Keratinocyte (primary cell): ENCODE data around the gene QSOX2.

Experiments
- CTCF ChIP-seq, 3 experiments: IDR thresholded peaks in 1 of 3; conservative IDR thresholded peaks in 1 of 3; optimal IDR thresholded peaks in 1 of 3; 2 replicates in 2 of 3; 3 replicates in 1 of 3; pipeline versions ENCODE3 to v1.5.1; 2011; ENCODE audit warnings: low read length in 3 of 3, mild to moderate bottlenecking in 3 of 3, moderate library complexity in 2 of 3, control low read depth in 1 of 3, inconsistent platforms in 1 of 3; ENCODE audit not compliant: insufficient read depth in 2 of 3; ENCODE audit errors: extremely low read depth in 1 of 3
- EZH2 ChIP-seq: IDR thresholded peaks from one replicate; pipeline ENCODE4 v1.6.1; 2012; ENCODE audit warnings: inconsistent platforms, mild to moderate bottlenecking, low read length, moderate library complexity

- no peak for TF ChIP-seq CTCF (optimal IDR thresholded peaks at IDR 0.05 in 1 of 3, IDR thresholded peaks at IDR 0.05 in 1 of 3, conservative IDR thresholded peaks at IDR 0.05 in 1 of 3; ENCODE audit: extremely low read depth in 1 of 3, insufficient read depth in 2 of 3, low read length in 3 of 3)
- TF ChIP-seq EZH2 = no peak
Observed at GRCh38 chr9:136211006-136211405, 34.6 kb downstream of the QSOX2 start.
